Hepatocyte (in vitro differentiated cells): Measurements from ENCODE around the gene MAP3K5. TPM values are rescaled to one million over a fixed set of nuclear protein-coding genes. Genes with fewer than 3 reads are reported as not detected.

Source experiments
- DNase-seq: peaks from one replicate; pipeline ENCODE4 v3.0.0-alpha.2; 2016; ENCODE audit warnings: low spot score
- H2AFZ ChIP-seq: fragments of 200-600 bp; sonication (generic); 2 replicates; pipeline ENCODE4 v1.6.0; 2016; ENCODE audit warnings: antibody characterized with exemption, mild to moderate bottlenecking
- H3K27ac ChIP-seq: fragments of 200-600 bp; sonication (generic); 2 replicates; pipeline ENCODE4 v1.5.1; 2016; ENCODE audit warnings: mild to moderate bottlenecking
- H3K27me3 ChIP-seq: fragments of 200-600 bp; sonication (generic); 2 replicates; pipeline ENCODE4 v1.6.1; 2016
- H3K36me3 ChIP-seq: fragments of 200-600 bp; sonication (generic); replicated peaks from 2 replicates; pipeline ENCODE4 v1.5.1; 2016; ENCODE audit warnings: low read depth; ENCODE audit not compliant: insufficient read depth
- H3K4me1 ChIP-seq: fragments of 200-600 bp; sonication (generic); 2 replicates; pipeline ENCODE4 v1.5.1; 2016; ENCODE audit warnings: mild to moderate bottlenecking, moderate library complexity; ENCODE audit not compliant: insufficient read depth
- H3K4me2 ChIP-seq: fragments of 200-600 bp; sonication (generic); 2 replicates; pipeline ENCODE4 v1.6.0; 2016
- H3K4me3 ChIP-seq: fragments of 200-600 bp; sonication (generic); 2 replicates; pipeline ENCODE4 v1.5.1; 2016; ENCODE audit warnings: mild to moderate bottlenecking
- H3K79me2 ChIP-seq: fragments of 200-600 bp; sonication (generic); 2 replicates; pipeline ENCODE4 v1.6.0; 2017; ENCODE audit warnings: mild to moderate bottlenecking
- H3K9me2 ChIP-seq: fragments of 200-600 bp; sonication (generic); replicated peaks from 2 replicates; pipeline ENCODE4 v1.6.0; 2017; ENCODE audit warnings: mild to moderate bottlenecking; ENCODE audit not compliant: insufficient read depth
- H3K9me3 ChIP-seq: fragments of 200-600 bp; sonication (generic); 2 replicates; pipeline ENCODE4 v1.5.1; 2016; ENCODE audit warnings: low read depth, mild to moderate bottlenecking
- H4K20me1 ChIP-seq: fragments of 200-600 bp; sonication (generic); 2 replicates; pipeline ENCODE4 v1.6.0; 2016; ENCODE audit warnings: mild to moderate bottlenecking; ENCODE audit not compliant: insufficient read depth, poor library complexity, severe bottlenecking
- CTCF ChIP-seq: fragments of 200-600 bp; sonication (generic); IDR thresholded peaks from 2 replicates; pipeline ENCODE4 v1.5.1; 2016; ENCODE audit warnings: antibody characterized with exemption, mild to moderate bottlenecking; ENCODE audit not compliant: poor library complexity
- EZH2 ChIP-seq: fragments of 200-600 bp; sonication (generic); IDR thresholded peaks from 2 replicates; pipeline ENCODE4 v1.6.1; 2016; ENCODE audit warnings: antibody characterized with exemption, mild to moderate bottlenecking, borderline replicate concordance
- EZH2phosphoT487 ChIP-seq: fragments of 200-600 bp; sonication (generic); IDR thresholded peaks from one replicate; pipeline ENCODE4 v1.6.1; 2018; ENCODE audit warnings: antibody characterized with exemption, mild to moderate bottlenecking, low read depth, moderate library complexity; ENCODE audit not compliant: unreplicated experiment, severe bottlenecking
- WGBS: methylation state at CpG from one replicate; pipeline ENCODE4 v1.1.6; 2016; ENCODE audit warnings: low lambda C conversion rate; ENCODE audit errors: missing lambda C conversion rate; 5-methylcytosine and 5-hydroxymethylcytosine counted together
- polyA plus RNA-seq: library from polyadenylated mRNA; unstranded; fragments of >200 nt; fragmentation: Nextera tagmentation; extraction: Ambion mirVana; gene quantifications from 2 replicates; pipeline ENCODE4 v1.2.1, GENCODE V29; 2016
- total RNA-seq: library from RNA; depleted of rRNA; stranded (reverse); fragments of >200 nt; gene quantifications from 2 replicates; pipeline ENCODE4 v1.2.3, GENCODE V29; 2014

Gene MAP3K5
- total and polyA plus RNA-seq, 2 experiments from 2014 or later: 2.2 to 5.9 TPM

- no peak for DNase-seq
- Histone ChIP-seq H3K4me1 (no peaks in the 10 kb centered on the region), H4K20me1 (no peaks in the 10 kb centered on the region), H2AFZ (no peak overlapping the region), H3K27me3 (no peaks in the 10 kb centered on the region), H3K9me2 (no peaks in the 10 kb centered on the region), H3K27ac (no peak overlapping the region), H3K4me3 (no peak overlapping the region), H3K79me2 (no peaks in the 10 kb centered on the region), H3K4me2 (no peak overlapping the region), H3K36me3 (no peaks in the 10 kb centered on the region), H3K9me3 (no peaks in the 10 kb centered on the region)
- WGBS: 30% methylated on average over 1 of the region's 1 CpG
- TF ChIP-seq EZH2 (no peak), EZH2phosphoT487 (no peak), CTCF (no peak)
Observed at GRCh38 chr6:136723780-136724179, 68.5 kb downstream of the MAP3K5 start.

GRCh38 chr6:136721467-136721866, 70.8 kb downstream of the MAP3K5 start:
- no peaks in the 10 kb centered on the region for H3K9me3 ChIP-seq
- no peaks in the 10 kb centered on the region for H3K79me2 ChIP-seq
- H3K4me1 ChIP-seq: no peaks in the 10 kb centered on the region
- H3K9me2 ChIP-seq: no peaks in the 10 kb centered on the region
- H3K27me3 ChIP-seq: no peaks in the 10 kb centered on the region
- H3K4me2 ChIP-seq: no peak overlapping the region
- no peak overlapping the region for H2AFZ ChIP-seq
- WGBS: 77% methylated on average over 4 of the region's 4 CpGs
- no peak for DNase-seq
- H3K36me3 ChIP-seq: no peaks in the 10 kb centered on the region
- no peak overlapping the region for H3K4me3 ChIP-seq
- no peak for TF ChIP-seq EZH2phosphoT487
- no peak for TF ChIP-seq EZH2
- TF ChIP-seq CTCF: no peak
- H4K20me1 ChIP-seq: no peaks in the 10 kb centered on the region
- H3K27ac ChIP-seq: no peak overlapping the region

GRCh38 chr6:136720045-136720770, 72.1 kb downstream of the MAP3K5 start:
- no peak overlapping the region for H3K27ac ChIP-seq
- 87% methylated on average over 13 of the region's 13 CpGs for WGBS

More at GRCh38 chr6:136720045-136720770, 72.1 kb downstream of the MAP3K5 start:
- no peak overlapping the region for H3K4me2 ChIP-seq
- H3K79me2 ChIP-seq: no peaks in the 10 kb centered on the region
- no peaks in the 10 kb centered on the region for H4K20me1 ChIP-seq
- no peaks in the 10 kb centered on the region for H3K9me2 ChIP-seq
- no peak for DNase-seq
- H3K4me3 ChIP-seq: no peak overlapping the region
- no peak overlapping the region for H2AFZ ChIP-seq
- no peaks in the 10 kb centered on the region for H3K36me3 ChIP-seq
- H3K4me1 ChIP-seq: no peaks in the 10 kb centered on the region
- TF ChIP-seq CTCF: no peak
- no peak for TF ChIP-seq EZH2
- TF ChIP-seq EZH2phosphoT487: no peak
- H3K9me3 ChIP-seq: no peaks in the 10 kb centered on the region
- H3K27me3 ChIP-seq: no peaks in the 10 kb centered on the region
